T-helper 22 cell (primary cell): Measurements from ENCODE around the gene GPR78.

Experiments
- DNase-seq: peaks from one replicate; pipeline ENCODE4 v3.0.0-alpha.2; 2020; ENCODE audit warnings: low read depth

Gene GPR78

GRCh38 chr4:8586671-8587468, 6.7 kb downstream of the GPR78 start:
- DNase-seq: no peak

- no peak for DNase-seq
Measured at GRCh38 chr4:8587469-8588195, 7.4 kb downstream of the GPR78 start.

- DNase-seq: no peak
Measured at GRCh38 chr4:8588196-8588470, 7.9 kb downstream of the GPR78 start.

- DNase-seq: no peak
Measured at GRCh38 chr4:8589336-8589735, 9.1 kb downstream of the GPR78 start.

GRCh38 chr4:8589823-8590545, 9.8 kb downstream of the GPR78 start:
- no peak for DNase-seq

- no peak for DNase-seq
Measured at GRCh38 chr4:8590546-8590880, 10.3 kb downstream of the GPR78 start.

GRCh38 chr4:8591114-8591513, 10.9 kb downstream of the GPR78 start:
- DNase-seq: no peak

GRCh38 chr4:8591626-8592365, 11.6 kb downstream of the GPR78 start:
- DNase-seq: no peak

GRCh38 chr4:8592366-8593263, 12.4 kb downstream of the GPR78 start, which contains the start of gene CPZ:
Gene CPZ (plus strand): TSS chr4:8592765. CDS start chr4:8592834, 69 bp downstream.
- DNase-seq: no peak

- DNase-seq: no peak
Measured at GRCh38 chr4:8593264-8594096, 13.3 kb downstream of the GPR78 start.

GRCh38 chr4:8594097-8595038, 14.2 kb downstream of the GPR78 start:
- DNase-seq: no peak

GRCh38 chr4:8595237-8596087, 15.3 kb downstream of the GPR78 start:
- no peak for DNase-seq

GRCh38 chr4:8596891-8597290, 16.7 kb downstream of the GPR78 start:
- no peak for DNase-seq

GRCh38 chr4:8597319-8597718, 17.1 kb downstream of the GPR78 start:
- DNase-seq: no peak

- no peak for DNase-seq
Measured at GRCh38 chr4:8597791-8598190, 17.6 kb downstream of the GPR78 start.

- no peak for DNase-seq
Measured at GRCh38 chr4:8598391-8599090, 18.3 kb downstream of the GPR78 start.

- no peak for DNase-seq
Measured at GRCh38 chr4:8599091-8599460, 18.9 kb downstream of the GPR78 start.

- DNase-seq: no peak
Measured at GRCh38 chr4:8599657-8600056, 19.5 kb downstream of the GPR78 start.
